G401 (cell line): ENCODE measurements around the gene F12. TPM values are rescaled to one million over a fixed set of nuclear protein-coding genes. Genes with fewer than 3 reads are reported as not detected.
"Not testable (repeated sequence)": the region's sequence is repeated elsewhere in the genome, so short reads cannot be mapped to it uniquely, and the experiment has no call there.

Experiments
- DNase-seq: peaks from one replicate; pipeline ENCODE4 v3.0.0-alpha.2; 2015; ENCODE audit warnings: low spot score
- in situ Hi-C: cut with HindIII; loops from 2 replicates; pipeline ENCODE4 v1.10.0; 2016; ENCODE audit warnings: low sequenced_read_pairs, mixed read lengths
- total RNA-seq: library from RNA; depleted of rRNA; stranded (reverse); fragments of >200 nt; shearing (Covaris generic); gene quantifications from 2 replicates; pipeline ENCODE4 v1.2.3, GENCODE V29; 2014

The F12 gene
- total RNA-seq, 1 experiment from 2014 or later, result 3.1 TPM

DNA sequence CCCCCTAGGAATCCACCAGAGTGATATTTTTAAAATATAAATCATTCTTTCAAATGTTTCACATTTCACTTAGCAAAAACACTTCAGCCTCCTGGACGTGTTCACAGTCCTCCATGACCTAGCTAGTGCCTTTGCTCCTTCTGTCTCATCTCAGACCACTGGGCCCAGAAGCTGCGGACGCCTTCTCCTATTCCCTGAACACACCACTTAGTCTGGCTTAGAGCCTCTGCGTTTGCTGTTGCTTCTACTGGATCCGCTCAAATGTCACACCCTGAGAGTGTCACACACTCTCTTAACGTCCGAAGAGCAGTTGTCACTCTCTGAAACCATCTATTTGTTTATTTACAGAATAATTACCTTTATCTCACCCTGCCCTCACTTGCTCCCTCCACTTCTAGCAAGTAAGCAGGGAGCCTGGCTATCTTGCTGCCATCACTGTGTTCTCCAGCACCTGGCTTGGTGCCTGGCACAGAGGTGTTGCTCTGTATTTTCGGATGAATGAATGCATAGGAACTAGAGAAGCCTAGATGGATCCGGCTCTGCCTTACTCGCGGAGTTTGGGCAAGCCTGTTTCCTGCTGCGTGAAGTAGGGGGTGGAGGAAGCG is 15.9 kb upstream of the F12 start:
- peak; percentile 38 for DNase-seq

GRCh38 chr5:177423671-177424070 is 14.3 kb upstream of the F12 start:
- DNase-seq, result peak; percentile 75
- in situ Hi-C loops, result no loop called here

More for the DNA sequence above, 15.9 kb upstream of the F12 start:
- in situ Hi-C loops, result no loop called here

GRCh38 chr5:177421062-177421798 is 11.9 kb upstream of the F12 start:
- in situ Hi-C loops, result no loop called here
- DNase-seq, result no peak

DNA sequence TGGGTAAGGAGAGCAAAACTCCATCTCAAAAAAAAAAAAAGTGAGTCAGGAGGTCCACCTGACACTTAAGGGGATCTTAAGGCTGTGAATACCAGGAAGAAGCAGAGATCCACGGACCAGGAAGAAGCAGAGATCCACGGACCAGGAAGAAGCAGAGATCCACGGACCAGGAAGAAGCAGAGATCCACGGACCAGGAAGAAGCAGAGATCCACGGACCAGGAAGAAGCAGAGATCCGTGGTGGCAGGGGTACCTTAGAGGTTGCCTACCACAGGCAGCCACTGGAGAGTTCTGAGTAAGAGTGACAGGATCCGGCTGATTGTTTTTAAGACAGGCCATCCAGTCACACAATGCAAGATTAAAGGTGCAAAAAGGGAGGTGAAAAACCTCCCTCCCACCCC is 11.1 kb upstream of the F12 start:
- DNase-seq, in situ Hi-C loops: not testable (repeated sequence)

GRCh38 chr5:177419046-177419445 is 9.7 kb upstream of the F12 start:
- in situ Hi-C loops, result no loop called here
- no peak for DNase-seq

DNA sequence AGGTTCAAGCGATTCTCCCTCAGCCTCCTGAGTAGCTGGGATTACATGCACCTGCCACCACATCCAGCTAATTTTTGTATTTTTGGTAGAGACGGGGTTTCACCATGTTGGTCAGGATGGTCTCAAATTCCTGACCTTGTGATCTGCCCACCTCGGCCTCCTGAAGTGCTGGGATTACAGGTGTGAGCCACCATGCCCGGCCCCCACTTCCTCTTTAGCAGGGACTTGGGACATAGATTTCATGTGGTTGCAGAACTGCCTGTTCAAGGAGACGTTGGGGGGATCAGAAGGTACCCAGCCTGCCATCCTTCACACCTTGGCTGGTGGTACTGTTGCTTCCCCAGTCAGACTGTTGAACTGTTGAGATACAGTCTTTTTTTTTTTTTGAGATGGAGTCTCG is 7.7 kb upstream of the F12 start:
- in situ Hi-C loops, DNase-seq: not testable (repeated sequence)

- no peak for DNase-seq
- in situ Hi-C loops, result no loop called here
Observed at GRCh38 chr5:177414481-177414880, 5.1 kb upstream of the F12 start.

- DNase-seq, result no peak
- in situ Hi-C loops, result no loop called here
Observed at GRCh38 chr5:177412603-177413233, 3.4 kb upstream of the F12 start.

GRCh38 chr5:177410575-177410974 is 1.2 kb upstream of the F12 start:
- in situ Hi-C loops, result no loop called here
- DNase-seq, result no peak

GRCh38 chr5:177405805-177406204 is 3.6 kb downstream of the F12 start:
- in situ Hi-C loops, result loop anchor here (5.0 kb wide), 1 partner anchor 41 kb away; the partner anchor contains the start of gene PRR7
- DNase-seq, result no peak

DNA sequence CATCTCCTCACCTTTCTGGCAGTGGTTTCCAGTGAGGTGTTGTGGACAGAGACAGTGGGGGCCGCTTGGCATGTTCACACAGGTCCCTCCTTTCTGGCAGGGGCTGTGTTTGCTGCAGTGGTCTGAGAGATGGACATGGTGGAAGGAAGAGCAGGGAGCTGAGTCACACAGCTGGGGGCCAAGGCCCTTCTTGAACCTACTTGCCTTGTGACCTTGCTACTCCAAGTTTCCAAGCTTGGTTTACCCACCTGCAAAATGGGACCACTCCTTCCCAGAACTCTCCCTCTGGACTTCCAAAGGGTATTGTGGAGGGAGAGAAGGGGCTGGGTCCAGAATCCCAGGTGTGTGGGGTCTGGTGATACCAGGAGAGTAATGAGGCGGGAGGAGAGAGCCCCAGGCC is 4.1 kb downstream of the F12 start:
- in situ Hi-C loops, result loop anchor here (5.0 kb wide), 1 partner anchor 42 kb away; the partner anchor contains the start of gene PRR7

DNA sequence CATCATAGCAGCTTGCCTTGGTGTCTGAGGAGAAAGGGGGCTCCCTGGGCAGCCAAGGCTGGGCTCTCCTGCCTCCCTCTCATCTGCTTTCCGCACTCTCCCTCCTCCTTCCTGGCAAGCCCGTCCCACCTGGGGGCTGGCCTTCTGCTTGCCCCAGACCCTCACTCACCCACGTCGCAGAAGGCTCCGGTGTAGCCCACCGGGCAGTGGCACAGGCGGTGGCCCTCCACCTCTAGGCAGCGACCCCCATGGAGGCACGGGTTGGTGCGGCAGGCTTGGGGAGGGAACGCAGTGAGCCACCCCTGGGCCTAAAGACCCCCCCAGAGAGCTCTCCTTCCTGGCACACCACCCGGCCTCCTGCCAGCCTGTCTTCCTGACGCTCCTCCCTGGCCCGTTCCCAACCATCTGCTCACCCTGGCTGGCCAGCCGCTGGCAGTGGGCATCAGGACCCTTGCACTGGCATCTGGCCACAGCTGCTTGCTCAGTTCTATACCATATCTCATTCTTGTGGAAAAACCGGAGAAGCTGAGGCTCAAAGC is 4.7 kb downstream of the F12 start:
- no peak for DNase-seq
- in situ Hi-C loops, result loop anchor here (5.0 kb wide), 1 partner anchor 43 kb away; the partner anchor contains the start of gene PRR7

More for the DNA sequence above, 4.1 kb downstream of the F12 start:
- DNase-seq, result no peak

- peak; percentile 70 for DNase-seq
- in situ Hi-C loops, result no loop called here
Observed at GRCh38 chr5:177403792-177404640, 5.3 kb downstream of the F12 start.

GRCh38 chr5:177403102-177403791 is 6.1 kb downstream of the F12 start:
- DNase-seq, result no peak
- in situ Hi-C loops, result no loop called here

DNA sequence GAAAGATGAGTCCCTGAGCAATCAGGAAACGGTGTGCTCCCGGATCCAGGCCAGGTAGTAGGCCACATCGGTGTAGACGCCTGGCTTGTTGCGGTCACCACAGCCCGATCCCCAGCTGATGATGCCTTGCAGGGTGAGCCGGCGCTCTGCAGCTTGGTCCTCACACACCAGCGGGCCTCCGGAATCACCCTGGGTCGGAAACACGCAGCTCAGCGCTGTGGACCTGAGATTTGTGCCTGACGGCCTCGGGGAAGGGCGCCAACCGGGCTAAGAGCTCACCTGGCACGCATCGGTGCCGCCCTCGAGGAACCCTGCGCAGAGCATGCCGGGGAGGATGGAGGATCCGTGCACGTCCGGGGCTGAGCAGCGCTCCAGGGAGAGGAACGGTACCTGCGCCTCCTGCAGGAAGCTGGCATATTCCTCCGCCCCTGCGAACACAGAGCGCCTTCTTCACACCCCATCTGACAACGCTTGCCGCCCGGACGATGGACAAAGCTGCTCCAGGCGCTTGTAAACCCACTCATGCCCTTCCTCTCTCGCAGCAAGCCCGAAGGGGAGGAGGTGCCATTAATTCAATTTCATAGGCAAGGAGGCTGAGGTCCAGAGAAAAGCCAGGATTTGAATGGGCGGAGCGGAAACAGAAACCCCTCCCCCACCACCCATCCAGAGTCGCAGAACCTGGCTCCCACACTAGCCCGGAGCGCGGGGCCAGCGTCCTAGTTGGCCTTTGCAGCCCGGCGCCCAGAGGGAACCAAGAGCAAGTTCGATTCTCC is 6.9 kb downstream of the F12 start:
- in situ Hi-C loops, result no loop called here
- DNase-seq, result peak; percentile 55

- in situ Hi-C loops, result no loop called here
- no peak for DNase-seq
Observed at GRCh38 chr5:177399997-177400868, 9.1 kb downstream of the F12 start, which contains the start of gene PFN3. TSS of gene PFN3 (minus strand) at chr5:177400661. CDS start at chr5:177400576, 85 bp downstream.

DNA sequence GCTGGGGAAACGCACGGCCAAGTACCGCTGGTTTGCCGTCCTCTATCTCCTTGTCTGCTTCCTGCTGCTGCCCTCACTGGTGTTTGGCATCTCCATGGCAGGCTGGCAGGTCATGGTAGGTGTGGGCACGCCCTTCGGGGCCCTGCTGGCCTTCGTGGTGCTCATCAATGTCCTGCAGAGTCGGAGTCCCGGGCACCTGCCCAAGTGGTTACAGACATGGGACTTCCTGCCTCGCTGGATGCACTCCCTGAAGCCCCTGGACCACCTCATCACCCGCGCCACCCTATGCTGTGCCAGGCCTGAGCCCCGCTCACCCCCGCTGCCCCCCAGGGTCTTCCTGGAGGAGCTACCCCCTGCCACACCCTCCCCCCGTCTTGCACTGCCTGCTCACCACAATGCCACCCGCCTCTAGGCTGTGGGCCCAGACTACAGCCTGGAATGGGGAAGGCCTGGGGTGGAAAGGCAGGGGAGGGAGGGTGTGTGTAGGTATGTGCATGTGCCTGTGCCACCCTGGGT is 11.4 kb downstream of the F12 start:
- no peak for DNase-seq
- in situ Hi-C loops, result no loop called here
